Hypothalamus (tissue), 51 donors: ENCODE results near the gene RNF144A.
A peak's percentile ranks its signal among the peaks of the same experiment; 100 is the strongest.

Experiments used
- DNase-seq, 51 donors: peaks; one replicate each; lab custom pipeline; 2025; lab: John Stamatoyannopoulos, UW

RNF144A gene

GRCh38 chr2:6906165-6906741, 11.0 kb upstream of the RNF144A start:
- DNase-seq: no peak

- DNase-seq: no peak
Observed at GRCh38 chr2:6908291-6908690, 8.9 kb upstream of the RNF144A start.

GRCh38 chr2:6909431-6910385, 7.5 kb upstream of the RNF144A start:
- no peak for DNase-seq

GRCh38 chr2:6911721-6912120, 5.5 kb upstream of the RNF144A start:
- no peak for DNase-seq

- no peak for DNase-seq
Observed at GRCh38 chr2:6913415-6914157, 3.6 kb upstream of the RNF144A start.

- no peak for DNase-seq
Observed at GRCh38 chr2:6914828-6915227, 2.4 kb upstream of the RNF144A start.

GRCh38 chr2:6915399-6915798, 1.8 kb upstream of the RNF144A start:
- DNase-seq: peak in 2 of 51 donors; percentile 41 to 76

GRCh38 chr2:6916224-6916623, 988 bp upstream of the RNF144A start:
- no peak for DNase-seq

- DNase-seq: no peak
Observed at GRCh38 chr2:6916736-6917070, 509 bp upstream of the RNF144A start.

GRCh38 chr2:6917761-6918421, 679 bp downstream of the RNF144A start:
- DNase-seq: peak in 3 of 51 donors; percentile 32 to 63 (median 58)

GRCh38 chr2:6919901-6920742, 2.9 kb downstream of the RNF144A start:
- DNase-seq: peak in 3 of 51 donors; percentile 10 to 49 (median 31)

- DNase-seq: no peak
Observed at GRCh38 chr2:6920743-6921064, 3.5 kb downstream of the RNF144A start.

GRCh38 chr2:6921321-6921922, 4.2 kb downstream of the RNF144A start:
- DNase-seq: no peak

- DNase-seq: no peak
Observed at GRCh38 chr2:6922201-6922656, 5.0 kb downstream of the RNF144A start.

GRCh38 chr2:6923319-6923718, 6.1 kb downstream of the RNF144A start:
- no peak for DNase-seq

GRCh38 chr2:6924101-6924923, 7.1 kb downstream of the RNF144A start:
- DNase-seq: no peak

- DNase-seq: no peak
Observed at GRCh38 chr2:6924924-6925409, 7.8 kb downstream of the RNF144A start.

GRCh38 chr2:6926071-6926732, 9.0 kb downstream of the RNF144A start:
- no peak for DNase-seq
